NCI-H748 treated with DMSO at 0.1 percent for 48 hours (cell line): ENCODE results near the gene AOX1.
"Not testable (repeated sequence)": the region's sequence is repeated elsewhere in the genome, so short reads cannot be mapped to it uniquely, and the experiment has no call there.

Experiments used
- DNase-seq: peaks from one replicate; lab custom pipeline; 2025; lab: John Stamatoyannopoulos, UW

Gene AOX1

GRCh38 chr2:200602584-200602983 lies 16.8 kb downstream of the AOX1 start:
- no peak for DNase-seq

GRCh38 chr2:200603972-200604371 lies 18.2 kb downstream of the AOX1 start:
- DNase-seq, result no peak

GRCh38 chr2:200604571-200605255 lies 18.9 kb downstream of the AOX1 start:
- no peak for DNase-seq

- no peak for DNase-seq
Measured at GRCh38 chr2:200608341-200609027, 22.7 kb downstream of the AOX1 start.

- DNase-seq, result no peak
Measured at GRCh38 chr2:200609028-200609614, 23.3 kb downstream of the AOX1 start.

GRCh38 chr2:200610217-200610616 lies 24.4 kb downstream of the AOX1 start:
- DNase-seq, result not testable (repeated sequence)

- DNase-seq, result no peak
Measured at GRCh38 chr2:200613692-200614091, 27.9 kb downstream of the AOX1 start.

- DNase-seq, result no peak
Measured at GRCh38 chr2:200614249-200614648, 28.4 kb downstream of the AOX1 start.

GRCh38 chr2:200615247-200615646 lies 29.4 kb downstream of the AOX1 start:
- no peak for DNase-seq

- no peak for DNase-seq
Measured at GRCh38 chr2:200616193-200616592, 30.4 kb downstream of the AOX1 start.

- DNase-seq, result no peak
Measured at GRCh38 chr2:200616656-200617055, 30.8 kb downstream of the AOX1 start.

- no peak for DNase-seq
Measured at GRCh38 chr2:200617156-200618053, 31.6 kb downstream of the AOX1 start.

- DNase-seq, result no peak
Measured at GRCh38 chr2:200618054-200618419, 32.2 kb downstream of the AOX1 start.

GRCh38 chr2:200618590-200619021 lies 32.8 kb downstream of the AOX1 start:
- DNase-seq, result no peak

GRCh38 chr2:200619279-200619678 lies 33.5 kb downstream of the AOX1 start:
- DNase-seq, result no peak

GRCh38 chr2:200620606-200621390 lies 35.0 kb downstream of the AOX1 start:
- no peak for DNase-seq

- DNase-seq, result no peak
Measured at GRCh38 chr2:200622106-200622505, 36.3 kb downstream of the AOX1 start.

GRCh38 chr2:200624026-200624425 lies 38.2 kb downstream of the AOX1 start:
- DNase-seq, result no peak

GRCh38 chr2:200624658-200625057 lies 38.8 kb downstream of the AOX1 start:
- no peak for DNase-seq

- no peak for DNase-seq
Measured at GRCh38 chr2:200625282-200625681, 39.5 kb downstream of the AOX1 start.

GRCh38 chr2:200625958-200626363 lies 40.1 kb downstream of the AOX1 start:
- no peak for DNase-seq
